PC-9 (cell line): ENCODE measurements around the gene CRHR2. TPM values are rescaled to one million over a fixed set of nuclear protein-coding genes. Genes with fewer than 3 reads are reported as not detected.

Experiments used
- BruUV-seq: library from RNA; stranded (reverse); fragments of 400-500 nt; replicated peaks from 2 replicates; lab custom pipeline; 2021; lab: Mats Ljungman, UMichigan
- CTCF ChIA-PET: fragments of 300-600 bp; sonication (Branson Sonifier 250); formaldehyde crosslinking; loops from one replicate; lab custom pipeline; 2022; ENCODE audit warnings: antibody characterized with exemption; lab: Charles Lee
- POLR2A ChIA-PET: fragments of 300-600 bp; sonication (Branson Sonifier 250); formaldehyde crosslinking; loops from one replicate; lab custom pipeline; 2022; ENCODE audit warnings: antibody characterized with exemption; ENCODE audit not compliant: unreplicated experiment; lab: Charles Lee
- DNase-seq, 2 experiments: peaks; one replicate each; pipeline versions ENCODE4 v3.0.0 to v3.0.0-alpha.2; 2015 to 2022; ENCODE audit warnings: mixed read lengths in 1 of 2
- H2AFZ ChIP-seq: fragments of 200-600 bp; sonication (generic); 2 replicates; pipeline ENCODE4 v1.8.1; 2017; ENCODE audit warnings: antibody characterized with exemption
- H3F3A ChIP-seq: fragments of 200-600 bp; sonication (generic); 2 replicates; pipeline ENCODE4 v1.8.1; 2017; ENCODE audit warnings: antibody characterized with exemption, mild to moderate bottlenecking, low read depth; ENCODE audit not compliant: insufficient read depth
- H3K27ac ChIP-seq: fragments of 200-600 bp; sonication (generic); 2 replicates; pipeline ENCODE4 v1.6.1; 2016; ENCODE audit warnings: mixed run types
- H3K27me3 ChIP-seq: fragments of 200-600 bp; sonication (generic); 2 replicates; pipeline ENCODE4 v1.6.1; 2016; ENCODE audit warnings: low read depth, mixed run types; ENCODE audit not compliant: insufficient read depth
- H3K36me3 ChIP-seq: fragments of 200-600 bp; sonication (generic); 2 replicates; pipeline ENCODE4 v1.6.1; 2016; ENCODE audit warnings: low read depth, mixed run types
- H3K4me1 ChIP-seq: fragments of 200-600 bp; sonication (generic); replicated peaks from 2 replicates; pipeline ENCODE4 v1.6.1; 2016; ENCODE audit warnings: mixed run types; ENCODE audit not compliant: insufficient read depth
- H3K4me2 ChIP-seq: fragments of 200-600 bp; sonication (generic); 2 replicates; pipeline ENCODE4 v1.6.1; 2017; ENCODE audit warnings: mixed run types
- H3K4me3 ChIP-seq: fragments of 200-600 bp; sonication (generic); 2 replicates; pipeline ENCODE4 v1.6.1; 2016; ENCODE audit warnings: mixed run types
- H3K79me2 ChIP-seq: fragments of 200-600 bp; sonication (generic); 2 replicates; pipeline ENCODE4 v1.6.1; 2017; ENCODE audit warnings: low read depth, mixed run types
- H3K9me2 ChIP-seq: fragments of 200-600 bp; sonication (generic); 2 replicates; pipeline ENCODE4 v1.8.1; 2017; ENCODE audit warnings: mild to moderate bottlenecking; ENCODE audit not compliant: insufficient read depth
- H3K9me3 ChIP-seq: fragments of 200-600 bp; sonication (generic); 2 replicates; pipeline ENCODE4 v1.8.1; 2016; ENCODE audit warnings: low read depth; ENCODE audit not compliant: insufficient read depth
- H4K20me1 ChIP-seq: fragments of 200-600 bp; sonication (generic); 2 replicates; pipeline ENCODE4 v1.8.1; 2017; ENCODE audit not compliant: insufficient read depth
- CTCF ChIP-seq: fragments of 200-600 bp; sonication (generic); conservative IDR thresholded peaks from 2 replicates; pipeline ENCODE4 v1.6.1; 2017; ENCODE audit warnings: mixed run types, antibody characterized with exemption, mild to moderate bottlenecking, moderate library complexity
- EZH2 ChIP-seq: fragments of 200-600 bp; sonication (generic); IDR thresholded peaks from 2 replicates; pipeline ENCODE4 v1.8.0; 2017; ENCODE audit warnings: antibody characterized with exemption, low read depth
- intact Hi-C: fragments of 100-400 bp; cut with micrococcal nuclease; formaldehyde crosslinking; loops from one replicate; pipeline ENCODE4 v1.10.0; 2022; ENCODE audit not compliant: unreplicated experiment
- total RNA-seq: library from RNA; stranded (reverse); gene quantifications from 2 replicates; pipeline ENCODE4 v1.2.3, GENCODE V29; 2021

The CRHR2 gene
- total RNA-seq, 1 experiment from 2014 or later, result not detected

- no peaks in the 10 kb centered on the region for H3K9me3 ChIP-seq
- no peaks in the 10 kb centered on the region for H3K27me3 ChIP-seq
- H3K4me2 ChIP-seq, result no peak overlapping the region
- intact Hi-C loops, result no loop called here
- no peak overlapping the region for H2AFZ ChIP-seq
- no peaks in the 10 kb centered on the region for H3K36me3 ChIP-seq
- H3K79me2 ChIP-seq, result no peaks in the 10 kb centered on the region
- no peaks in the 10 kb centered on the region for H3K9me2 ChIP-seq
- peaks cover 5% of the 10 kb centered on the region for H3K4me1 ChIP-seq
- CTCF ChIA-PET, result no interaction called here
- no peak overlapping the region for H3K27ac ChIP-seq
- peak in 1 of 2 experiments; percentile 65 for DNase-seq
- POLR2A ChIA-PET, result no interaction called here
- no peaks in the 10 kb centered on the region for H4K20me1 ChIP-seq
- H3F3A ChIP-seq, result peaks cover 6% of the 10 kb centered on the region; the same call in 1 of the 2 replicates
- H3K4me3 ChIP-seq, result no peak overlapping the region
- BruUV-seq, result no TSS peak
- no peak for TF ChIP-seq CTCF
- no peak for TF ChIP-seq EZH2
Observed at GRCh38 chr7:30710669-30711068, 28.4 kb upstream of the CRHR2 start.

GRCh38 chr7:30709549-30709948 lies 27.3 kb upstream of the CRHR2 start:
- H3K9me2 ChIP-seq, result no peaks in the 10 kb centered on the region
- DNase-seq, result no peak
- intact Hi-C loops, result no loop called here
- H3K27me3 ChIP-seq, result no peaks in the 10 kb centered on the region
- no peak for TF ChIP-seq EZH2
- TF ChIP-seq CTCF, result no peak
- H3K4me3 ChIP-seq, result no peak overlapping the region
- peaks cover 16% of the 10 kb centered on the region for H3K4me1 ChIP-seq
- ChIA-PET POLR2A (no interaction called here), CTCF (no interaction called here)
- H2AFZ ChIP-seq, result no peak overlapping the region
- H3K27ac ChIP-seq, result no peak overlapping the region
- peaks cover 16% of the 10 kb centered on the region for H3F3A ChIP-seq
- no peak overlapping the region for H3K4me2 ChIP-seq
- no TSS peak for BruUV-seq
- no peaks in the 10 kb centered on the region for H4K20me1 ChIP-seq
- no peaks in the 10 kb centered on the region for H3K9me3 ChIP-seq
- H3K36me3 ChIP-seq, result no peaks in the 10 kb centered on the region
- no peaks in the 10 kb centered on the region for H3K79me2 ChIP-seq

- POLR2A ChIA-PET, result no interaction called here
- Histone ChIP-seq H3K4me2 (no peak overlapping the region), H3K27me3 (no peaks in the 10 kb centered on the region), H3F3A (peaks cover 19% of the 10 kb centered on the region), H2AFZ (no peak overlapping the region), H3K4me1 (peaks cover 21% of the 10 kb centered on the region), H3K79me2 (no peaks in the 10 kb centered on the region), H3K27ac (no peak overlapping the region), H4K20me1 (no peaks in the 10 kb centered on the region), H3K9me3 (no peaks in the 10 kb centered on the region), H3K36me3 (no peaks in the 10 kb centered on the region), H3K9me2 (no peaks in the 10 kb centered on the region), H3K4me3 (no peak overlapping the region)
- intact Hi-C loops, result no loop called here
- CTCF ChIA-PET, result interaction anchor here (0.7 kb wide), 1 partner anchor 8 kb away, joined by 3 read pairs; no protein-coding TSS in a partner anchor
- no TSS peak for BruUV-seq
- no peak for TF ChIP-seq EZH2
- TF ChIP-seq CTCF, result no peak
- no peak for DNase-seq
Observed at GRCh38 chr7:30708983-30709382, 26.7 kb upstream of the CRHR2 start.
